ENCODE data around the gene RASA2.

Gene RASA2

GRCh38 chr3:141564241-141564640 lies 77.4 kb downstream of the RASA2 start:
- WGBS, 2 experiments: 100% methylated on average over 1 of the region's 1 CpG
- no peaks in the 10 kb centered on the region for H3K4me1 ChIP-seq (ENCODE audit: control insufficient read depth, insufficient read depth, low read length)
- no peak overlapping the region for H3K27ac ChIP-seq (ENCODE audit: insufficient read depth, low read depth, low read length, poor library complexity, severe bottlenecking)
- no peak overlapping the region for H3K4me3 ChIP-seq (ENCODE audit: insufficient read depth, low read depth, low read length)
- H3K27me3 ChIP-seq (ENCODE audit: control insufficient read depth, insufficient read depth, low read length, poor library complexity, severe bottlenecking): no peaks in the 10 kb centered on the region
- H3K9me3 ChIP-seq (ENCODE audit: control insufficient read depth, low read length): no peaks in the 10 kb centered on the region
- no peaks in the 10 kb centered on the region for H3K36me3 ChIP-seq (ENCODE audit: control insufficient read depth, insufficient read depth, low read length)

DNA sequence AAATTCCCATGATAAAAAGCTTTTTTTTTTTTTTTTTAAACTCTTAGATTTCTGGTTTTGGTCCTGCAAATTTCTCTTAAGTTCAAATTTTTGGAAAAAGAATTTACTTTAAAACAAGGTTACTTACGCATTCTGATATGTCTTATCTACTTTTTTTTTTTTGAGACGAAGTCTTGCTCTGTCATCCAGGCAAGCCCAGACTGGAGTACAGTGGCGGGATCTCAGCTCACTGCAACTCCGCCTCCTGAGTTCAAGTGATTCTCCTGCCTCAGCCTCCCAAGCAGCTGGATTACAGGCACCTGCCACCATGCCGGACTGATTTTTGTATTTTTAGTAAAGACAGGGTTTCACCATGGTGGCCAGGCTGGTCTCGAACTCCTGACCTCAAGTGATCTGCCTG lies 83.2 kb downstream of the RASA2 start:
- H3K27me3 ChIP-seq (ENCODE audit: control insufficient read depth, insufficient read depth, low read length, poor library complexity, severe bottlenecking): no peaks in the 10 kb centered on the region
- H3K4me1 ChIP-seq (ENCODE audit: control insufficient read depth, insufficient read depth, low read length): no peaks in the 10 kb centered on the region
- 91 to 93% methylated on average over 6 of the region's 6 CpGs for WGBS, 2 experiments
- no peak overlapping the region for H3K27ac ChIP-seq (ENCODE audit: insufficient read depth, low read depth, low read length, poor library complexity, severe bottlenecking)
- H3K4me3 ChIP-seq (ENCODE audit: insufficient read depth, low read depth, low read length): no peak overlapping the region
- H3K9me3 ChIP-seq (ENCODE audit: control insufficient read depth, low read length): no peaks in the 10 kb centered on the region
- peaks cover 9% of the 10 kb centered on the region for H3K36me3 ChIP-seq (ENCODE audit: control insufficient read depth, insufficient read depth, low read length)

DNA sequence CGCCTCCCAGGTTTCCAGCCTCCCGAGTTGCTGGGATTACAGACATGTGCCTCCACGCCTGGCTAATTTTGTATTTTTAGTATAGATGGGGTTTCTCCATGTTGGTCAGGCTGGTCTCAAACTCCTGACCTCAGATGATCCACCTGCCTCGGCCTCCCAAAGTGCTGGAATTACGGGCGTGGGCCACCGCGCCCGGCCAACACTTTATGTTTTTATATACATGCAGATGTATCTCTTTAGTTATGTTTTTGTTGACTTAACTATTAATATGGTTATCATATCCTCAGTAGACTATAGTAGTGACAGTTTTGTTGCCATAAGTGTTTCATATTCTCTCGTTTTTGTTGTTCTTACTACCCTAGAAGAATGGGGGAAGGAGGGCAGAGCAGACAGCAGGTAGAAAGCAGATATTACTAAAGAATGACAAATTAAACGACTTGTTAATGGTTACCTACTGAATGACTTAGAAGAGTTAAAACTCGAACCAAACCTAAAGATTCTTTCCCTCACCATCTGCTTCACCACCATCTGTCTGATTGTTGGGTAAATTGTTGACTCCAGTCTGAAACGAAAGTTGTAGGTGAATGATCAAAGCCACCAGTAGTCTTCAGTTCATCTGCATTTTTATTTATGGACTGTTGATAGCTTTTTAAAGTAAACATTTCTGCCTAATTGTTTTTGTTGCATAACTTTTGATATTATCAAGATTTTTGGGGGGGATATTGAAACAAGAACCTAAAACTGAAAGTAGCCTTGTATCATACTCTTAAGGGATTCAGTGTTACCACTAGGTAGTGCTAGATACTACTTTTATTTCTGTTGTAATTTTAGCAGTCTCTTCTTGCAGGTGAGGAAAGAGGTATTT lies 89.3 kb downstream of the RASA2 start:
- H3K36me3 ChIP-seq (ENCODE audit: control insufficient read depth, insufficient read depth, low read length): peaks cover 9% of the 10 kb centered on the region
- no peak overlapping the region for H3K4me3 ChIP-seq (ENCODE audit: insufficient read depth, low read depth, low read length)
- H3K27ac ChIP-seq (ENCODE audit: insufficient read depth, low read depth, low read length, poor library complexity, severe bottlenecking): no peak overlapping the region
- no peaks in the 10 kb centered on the region for H3K27me3 ChIP-seq (ENCODE audit: control insufficient read depth, insufficient read depth, low read length, poor library complexity, severe bottlenecking)
- H3K9me3 ChIP-seq (ENCODE audit: control insufficient read depth, low read length): no peaks in the 10 kb centered on the region
- no peaks in the 10 kb centered on the region for H3K4me1 ChIP-seq (ENCODE audit: control insufficient read depth, insufficient read depth, low read length)
- 82 to 94% methylated on average over 6 to 13 of the region's 13 CpGs for WGBS, 2 experiments

- H3K9me3 ChIP-seq (ENCODE audit: control insufficient read depth, low read length): no peaks in the 10 kb centered on the region
- WGBS, 2 experiments: 95 to 100% methylated on average over 1 of the region's 1 CpG
- H3K4me1 ChIP-seq (ENCODE audit: control insufficient read depth, insufficient read depth, low read length): no peaks in the 10 kb centered on the region
- no peak overlapping the region for H3K4me3 ChIP-seq (ENCODE audit: insufficient read depth, low read depth, low read length)
- H3K27me3 ChIP-seq (ENCODE audit: control insufficient read depth, insufficient read depth, low read length, poor library complexity, severe bottlenecking): no peaks in the 10 kb centered on the region
- peaks cover 6% of the 10 kb centered on the region for H3K36me3 ChIP-seq (ENCODE audit: control insufficient read depth, insufficient read depth, low read length)
- no peak overlapping the region for H3K27ac ChIP-seq (ENCODE audit: insufficient read depth, low read depth, low read length, poor library complexity, severe bottlenecking)
Observed at GRCh38 chr3:141576744-141577052, 89.9 kb downstream of the RASA2 start.

- H3K36me3 ChIP-seq (ENCODE audit: control insufficient read depth, insufficient read depth, low read length): peaks cover 3% of the 10 kb centered on the region
Observed at GRCh38 chr3:141578202-141578973, 91.6 kb downstream of the RASA2 start.

GRCh38 chr3:141594357-141594756 lies 107.5 kb downstream of the RASA2 start:
- Histone ChIP-seq H3K4me1 (ENCODE audit: control insufficient read depth, insufficient read depth, low read length) (no peaks in the 10 kb centered on the region), H3K27me3 (ENCODE audit: control insufficient read depth, insufficient read depth, low read length, poor library complexity, severe bottlenecking) (no peaks in the 10 kb centered on the region), H3K9me3 (ENCODE audit: control insufficient read depth, low read length) (no peaks in the 10 kb centered on the region), H3K36me3 (ENCODE audit: control insufficient read depth, insufficient read depth, low read length) (peaks cover 6% of the 10 kb centered on the region), H3K4me3 (ENCODE audit: insufficient read depth, low read depth, low read length) (no peak overlapping the region), H3K27ac (ENCODE audit: insufficient read depth, low read depth, low read length, poor library complexity, severe bottlenecking) (no peak overlapping the region)
- WGBS, 2 experiments: 88 to 100% methylated on average over 2 of the region's 2 CpGs

More at GRCh38 chr3:141578202-141578973, 91.6 kb downstream of the RASA2 start:
- WGBS, 2 experiments: 92 to 95% methylated on average over 4 of the region's 4 CpGs
- Histone ChIP-seq H3K27me3 (ENCODE audit: control insufficient read depth, insufficient read depth, low read length, poor library complexity, severe bottlenecking) (no peaks in the 10 kb centered on the region), H3K27ac (ENCODE audit: insufficient read depth, low read depth, low read length, poor library complexity, severe bottlenecking) (no peak overlapping the region), H3K4me1 (ENCODE audit: control insufficient read depth, insufficient read depth, low read length) (no peaks in the 10 kb centered on the region), H3K9me3 (ENCODE audit: control insufficient read depth, low read length) (no peaks in the 10 kb centered on the region), H3K4me3 (ENCODE audit: insufficient read depth, low read depth, low read length) (no peak overlapping the region)

GRCh38 chr3:141597931-141598330 lies 111.1 kb downstream of the RASA2 start:
- 88 to 95% methylated on average over 2 of the region's 2 CpGs for WGBS, 2 experiments
- Histone ChIP-seq H3K4me1 (ENCODE audit: control insufficient read depth, insufficient read depth, low read length) (no peaks in the 10 kb centered on the region), H3K9me3 (ENCODE audit: control insufficient read depth, low read length) (no peaks in the 10 kb centered on the region), H3K36me3 (ENCODE audit: control insufficient read depth, insufficient read depth, low read length) (no peaks in the 10 kb centered on the region), H3K27ac (ENCODE audit: insufficient read depth, low read depth, low read length, poor library complexity, severe bottlenecking) (no peak overlapping the region), H3K27me3 (ENCODE audit: control insufficient read depth, insufficient read depth, low read length, poor library complexity, severe bottlenecking) (no peaks in the 10 kb centered on the region), H3K4me3 (ENCODE audit: insufficient read depth, low read depth, low read length) (no peak overlapping the region)

- H3K27me3 ChIP-seq (ENCODE audit: control insufficient read depth, insufficient read depth, low read length, poor library complexity, severe bottlenecking): no peaks in the 10 kb centered on the region
- H3K4me3 ChIP-seq (ENCODE audit: insufficient read depth, low read depth, low read length): no peak overlapping the region
- no peaks in the 10 kb centered on the region for H3K36me3 ChIP-seq (ENCODE audit: control insufficient read depth, insufficient read depth, low read length)
- H3K4me1 ChIP-seq (ENCODE audit: control insufficient read depth, insufficient read depth, low read length): no peaks in the 10 kb centered on the region
- 94 to 96% methylated on average over 12 of the region's 12 CpGs for WGBS, 2 experiments
- H3K27ac ChIP-seq (ENCODE audit: insufficient read depth, low read depth, low read length, poor library complexity, severe bottlenecking): no peak overlapping the region
- H3K9me3 ChIP-seq (ENCODE audit: control insufficient read depth, low read length): no peaks in the 10 kb centered on the region
Observed at GRCh38 chr3:141600331-141600730, 113.5 kb downstream of the RASA2 start.

DNA sequence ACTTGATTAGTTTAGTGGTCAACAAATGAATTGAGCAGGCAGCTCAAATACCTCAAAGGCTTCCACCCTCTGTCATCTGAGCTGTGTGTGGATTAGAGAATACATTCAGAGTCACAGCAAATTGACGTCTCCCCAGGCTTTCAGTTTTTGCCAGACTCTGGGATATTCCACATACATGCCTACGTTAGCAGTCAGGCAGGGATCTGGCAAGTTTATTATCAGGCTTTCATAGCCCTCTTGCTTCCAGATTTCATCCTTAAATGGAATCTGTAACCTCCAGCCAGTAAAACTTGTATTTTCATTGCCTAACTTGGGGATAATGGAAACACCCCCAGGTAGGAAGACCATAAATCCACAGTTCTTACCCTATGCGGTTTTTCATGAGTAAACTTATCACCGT lies 115.9 kb downstream of the RASA2 start:
- WGBS, 2 experiments: 97% methylated on average over 4 of the region's 4 CpGs
- H3K4me3 ChIP-seq (ENCODE audit: insufficient read depth, low read depth, low read length): no peak overlapping the region
- no peaks in the 10 kb centered on the region for H3K36me3 ChIP-seq (ENCODE audit: control insufficient read depth, insufficient read depth, low read length)
- no peaks in the 10 kb centered on the region for H3K27me3 ChIP-seq (ENCODE audit: control insufficient read depth, insufficient read depth, low read length, poor library complexity, severe bottlenecking)
- H3K9me3 ChIP-seq (ENCODE audit: control insufficient read depth, low read length): no peaks in the 10 kb centered on the region
- H3K4me1 ChIP-seq (ENCODE audit: control insufficient read depth, insufficient read depth, low read length): no peaks in the 10 kb centered on the region
- H3K27ac ChIP-seq (ENCODE audit: insufficient read depth, low read depth, low read length, poor library complexity, severe bottlenecking): no peak overlapping the region

DNA sequence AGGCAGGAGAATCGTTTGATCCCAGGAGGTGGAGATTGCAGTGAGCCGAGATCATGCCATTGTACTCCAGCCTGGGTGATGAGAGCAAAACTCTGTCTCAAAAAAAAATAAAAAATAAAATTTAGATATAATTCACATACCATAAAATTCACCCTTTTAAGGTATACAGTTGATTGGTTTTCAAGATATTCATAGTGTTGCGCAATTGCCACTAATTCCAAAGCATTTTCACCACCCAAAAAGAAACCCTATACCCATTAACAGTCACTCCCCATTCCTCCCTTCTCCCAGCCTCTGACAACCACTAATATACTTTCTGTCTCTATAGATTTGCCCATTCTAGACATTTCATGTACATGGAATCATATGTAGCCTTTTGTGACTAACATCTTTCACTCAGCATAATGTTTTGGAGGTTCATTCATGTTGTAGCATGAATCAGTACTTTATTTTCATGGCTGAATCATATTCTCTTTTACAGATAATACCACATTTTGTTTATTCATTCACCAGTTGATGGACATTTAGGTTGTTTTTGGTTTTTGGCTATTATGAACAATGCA lies 116.7 kb downstream of the RASA2 start:
- Histone ChIP-seq H3K36me3 (ENCODE audit: control insufficient read depth, insufficient read depth, low read length) (no peaks in the 10 kb centered on the region), H3K4me1 (ENCODE audit: control insufficient read depth, insufficient read depth, low read length) (no peaks in the 10 kb centered on the region), H3K9me3 (ENCODE audit: control insufficient read depth, low read length) (no peaks in the 10 kb centered on the region), H3K27ac (ENCODE audit: insufficient read depth, low read depth, low read length, poor library complexity, severe bottlenecking) (no peak overlapping the region), H3K4me3 (ENCODE audit: insufficient read depth, low read depth, low read length) (no peak overlapping the region), H3K27me3 (ENCODE audit: control insufficient read depth, insufficient read depth, low read length, poor library complexity, severe bottlenecking) (no peaks in the 10 kb centered on the region)
- 95 to 96% methylated on average over 3 of the region's 3 CpGs for WGBS, 2 experiments
